ENCODE results near the gene PEDS1.
"Not testable (repeated sequence)": the region's sequence is repeated elsewhere in the genome, so short reads cannot be mapped to it uniquely, and the experiment has no call there.

The PEDS1 gene

DNA sequence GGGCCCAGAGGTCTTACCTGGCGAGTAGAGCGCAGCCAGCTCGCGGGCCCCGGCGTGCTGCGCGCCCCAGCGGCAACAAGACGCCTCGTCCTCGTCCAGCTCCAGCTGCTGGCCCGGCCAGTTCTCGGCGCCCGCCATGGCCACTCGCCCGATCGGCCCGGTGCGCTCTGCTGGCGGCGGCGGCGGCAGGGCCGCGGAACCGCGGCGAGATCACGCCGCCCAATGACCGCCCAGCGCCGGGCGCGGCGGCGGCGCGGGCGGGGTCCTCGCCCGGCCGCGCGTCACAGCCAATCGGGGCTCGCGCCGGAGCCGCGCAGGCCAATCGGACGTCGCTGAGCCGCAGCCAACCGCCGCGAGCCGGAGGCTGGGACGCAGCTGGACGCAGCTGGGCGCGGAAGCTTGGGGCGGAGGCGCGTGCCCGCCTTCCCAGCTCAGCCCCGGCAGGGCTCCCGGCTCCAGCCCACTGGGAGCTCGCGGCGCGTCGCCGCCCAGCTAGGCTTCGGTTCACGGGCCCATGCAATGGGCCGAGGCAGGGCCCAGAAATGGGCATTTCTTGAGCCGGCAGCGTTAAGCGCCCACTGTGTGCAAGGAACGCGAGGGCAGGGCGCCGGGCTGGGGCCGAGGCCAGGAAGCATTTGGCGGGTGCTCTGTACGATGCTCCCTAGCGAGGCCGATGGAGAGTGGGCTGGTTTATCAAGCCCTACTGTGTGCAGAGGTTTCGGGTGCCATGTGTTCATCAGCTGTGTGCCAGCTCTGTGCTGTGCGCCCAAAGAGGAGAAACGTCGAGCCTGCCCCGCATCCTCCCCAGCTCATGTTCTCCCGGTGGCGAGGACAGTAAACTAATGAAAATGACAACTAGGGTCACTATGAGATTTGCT is at the start of gene PEDS1:
Gene PEDS1 (minus strand): TSS at position 224 of the 878 bp plus-strand sequence. CDS start 86 bp downstream, at position 138.
- peak; percentile 83 for DNase-seq

GRCh38 chr20:50202677-50203076 is 49.2 kb upstream of the PEDS1 start:
- no peak for DNase-seq

GRCh38 chr20:50201710-50202109 is 48.2 kb upstream of the PEDS1 start:
- not testable (repeated sequence) for DNase-seq

DNA sequence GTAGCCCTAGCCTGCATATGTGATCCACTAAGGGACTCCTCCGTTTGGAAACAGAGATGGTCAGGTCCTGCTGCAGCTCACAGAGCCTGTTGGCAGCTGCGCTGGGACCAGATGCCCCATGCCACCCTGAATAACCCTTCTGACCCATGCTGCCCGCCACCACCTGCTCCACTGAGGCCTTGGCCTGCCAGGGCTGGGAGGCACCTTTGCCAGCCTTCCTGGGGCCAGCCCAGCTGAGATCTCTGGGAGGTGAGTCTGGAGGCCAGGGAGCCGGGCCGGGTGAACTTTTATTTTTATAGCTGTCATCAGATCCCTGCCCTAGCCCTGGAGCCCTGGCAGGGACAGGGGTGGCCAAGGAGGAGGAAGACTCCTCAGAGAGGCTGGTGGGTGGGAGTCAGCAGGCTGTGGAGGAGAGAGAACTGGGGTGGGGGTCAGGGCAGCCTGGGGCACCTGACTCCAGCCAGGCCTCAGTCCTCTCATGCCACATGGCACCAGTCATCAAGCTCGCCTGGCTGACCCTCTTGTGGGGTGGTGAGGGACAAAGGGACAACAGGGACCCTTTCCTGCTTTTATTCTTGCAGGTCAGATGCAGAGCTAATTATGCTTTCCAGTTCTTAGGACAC is 47.1 kb upstream of the PEDS1 start:
- no peak for DNase-seq

GRCh38 chr20:50199703-50200102 is 46.2 kb upstream of the PEDS1 start:
- no peak for DNase-seq

DNA sequence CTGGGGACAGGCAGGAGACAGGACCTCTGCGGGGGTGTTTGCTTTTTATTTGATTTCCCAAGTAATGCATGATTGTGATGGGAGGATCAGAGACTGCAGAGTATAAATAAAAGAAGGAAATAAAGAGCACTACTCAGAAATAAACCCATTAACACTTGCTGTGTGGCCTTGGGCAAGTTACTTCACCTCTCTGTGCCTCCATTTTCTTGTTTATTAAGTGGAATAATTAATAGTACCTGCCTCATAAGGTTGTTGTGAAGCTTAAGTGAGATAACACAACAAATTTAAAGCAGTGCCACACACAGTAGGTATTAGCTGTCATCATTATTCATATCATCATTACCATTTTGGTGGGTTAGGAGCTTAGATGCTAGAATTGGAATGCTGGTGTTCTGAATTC is 45.2 kb upstream of the PEDS1 start:
- no peak for DNase-seq

- DNase-seq, result no peak
Observed at GRCh38 chr20:50198180-50198666, 44.7 kb upstream of the PEDS1 start.

DNA sequence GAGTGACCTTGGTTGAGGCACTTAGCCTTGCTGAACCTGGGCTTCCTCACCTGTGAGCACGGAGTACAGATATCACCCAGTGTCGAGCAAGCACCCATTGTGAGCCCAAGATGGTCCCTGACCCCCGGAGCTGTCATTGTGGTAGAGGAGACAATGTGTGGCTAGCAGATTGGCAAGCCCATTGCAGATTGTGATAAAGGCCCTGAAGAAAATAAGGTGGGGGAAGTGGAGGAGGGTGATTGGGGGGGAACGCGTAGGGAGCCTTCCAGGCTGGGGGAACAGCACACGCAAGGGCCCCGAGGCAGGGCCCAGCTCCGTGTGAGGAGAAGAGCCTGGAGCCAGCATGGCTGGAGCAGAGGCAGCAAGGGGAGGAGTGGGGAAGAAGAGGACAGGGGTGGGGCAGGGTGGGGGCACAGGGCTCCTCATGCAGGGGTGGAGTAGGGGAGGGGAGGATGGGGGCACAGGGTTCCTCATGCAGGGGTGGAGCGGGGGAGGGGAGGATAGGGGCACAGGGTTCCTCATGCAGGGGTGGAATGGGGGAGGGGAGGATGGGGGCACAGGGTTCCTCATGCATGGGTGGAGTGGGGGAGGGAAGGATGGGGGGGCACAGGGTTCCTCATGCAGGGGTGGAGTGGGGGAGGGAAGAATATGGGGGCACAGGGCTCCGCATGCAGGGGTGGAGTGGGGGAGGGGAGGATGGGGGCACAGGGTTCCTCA is 44.1 kb upstream of the PEDS1 start:
- DNase-seq, result no peak

DNA sequence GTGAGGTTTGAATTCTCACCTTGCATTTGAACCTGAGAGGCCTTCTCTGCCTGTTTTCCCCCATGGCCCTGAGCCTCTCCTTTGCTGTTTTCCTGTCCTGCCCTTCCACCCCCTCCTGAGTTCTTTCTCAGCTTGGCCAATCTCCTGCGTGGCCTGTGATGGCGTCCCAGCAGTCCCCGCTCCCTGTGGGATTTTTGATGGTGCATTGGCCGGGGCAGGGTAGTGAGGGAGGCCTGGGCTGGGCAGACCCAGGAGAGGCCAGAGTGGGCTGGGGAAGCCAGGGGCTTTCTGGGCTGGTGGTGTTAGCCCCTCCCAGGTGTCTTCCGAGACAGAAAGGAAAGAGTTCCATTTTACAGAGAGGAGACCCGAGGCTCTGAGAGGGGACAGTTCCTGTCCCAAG is 43.4 kb upstream of the PEDS1 start:
- no peak for DNase-seq

- no peak for DNase-seq
Observed at GRCh38 chr20:50196248-50196647, 42.7 kb upstream of the PEDS1 start.

DNA sequence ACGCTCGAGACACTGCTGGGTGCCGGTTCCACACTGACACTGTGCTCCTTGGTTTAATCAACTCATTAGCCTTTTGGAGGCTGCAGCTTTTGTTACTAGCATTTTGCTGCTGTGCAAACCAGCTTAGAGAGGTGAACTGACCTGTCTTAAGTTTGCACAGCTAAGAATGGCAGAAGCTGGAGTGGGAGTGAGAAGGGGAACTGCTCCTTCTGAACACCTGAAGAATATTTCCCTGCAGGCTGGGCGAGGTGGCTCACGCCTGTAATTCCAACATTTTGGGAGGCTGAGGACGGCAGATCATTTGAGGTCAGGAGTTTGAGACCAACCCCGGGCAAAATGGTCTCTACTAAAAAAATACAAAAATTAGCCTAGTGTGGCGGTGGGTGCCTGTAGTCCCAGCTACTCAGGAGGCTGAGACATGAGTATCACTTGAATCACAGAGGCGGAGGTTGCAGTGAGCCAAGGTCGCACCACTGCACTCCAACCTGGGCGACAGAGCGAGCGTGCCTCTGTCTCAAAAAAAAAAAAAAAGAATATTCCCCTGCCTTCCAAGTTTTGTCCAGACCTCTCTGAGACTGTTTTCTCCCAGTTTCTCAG is 42.1 kb upstream of the PEDS1 start:
- no peak for DNase-seq

GRCh38 chr20:50194831-50195523 is 41.5 kb upstream of the PEDS1 start:
- no peak for DNase-seq

DNA sequence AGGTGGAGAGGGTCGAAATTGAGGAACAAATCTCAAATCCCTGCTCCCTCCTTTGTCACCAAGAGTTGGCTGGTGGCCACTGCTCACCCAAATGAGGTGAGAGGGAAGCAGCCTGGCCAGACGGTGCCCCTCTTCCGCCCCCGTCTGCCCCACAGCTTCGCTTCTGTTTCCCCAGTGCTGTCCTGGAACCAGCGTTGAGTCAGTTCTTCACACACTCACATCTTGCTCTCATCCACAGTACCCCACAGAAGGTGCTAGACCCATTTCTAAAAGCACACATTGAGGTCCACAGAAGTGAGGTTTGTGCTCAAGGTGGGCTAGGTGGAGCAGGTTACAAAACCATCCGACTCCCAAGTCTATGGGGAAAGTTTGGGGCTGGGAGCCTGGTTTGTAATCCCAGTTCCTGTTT is 40.9 kb upstream of the PEDS1 start:
- no peak for DNase-seq

DNA sequence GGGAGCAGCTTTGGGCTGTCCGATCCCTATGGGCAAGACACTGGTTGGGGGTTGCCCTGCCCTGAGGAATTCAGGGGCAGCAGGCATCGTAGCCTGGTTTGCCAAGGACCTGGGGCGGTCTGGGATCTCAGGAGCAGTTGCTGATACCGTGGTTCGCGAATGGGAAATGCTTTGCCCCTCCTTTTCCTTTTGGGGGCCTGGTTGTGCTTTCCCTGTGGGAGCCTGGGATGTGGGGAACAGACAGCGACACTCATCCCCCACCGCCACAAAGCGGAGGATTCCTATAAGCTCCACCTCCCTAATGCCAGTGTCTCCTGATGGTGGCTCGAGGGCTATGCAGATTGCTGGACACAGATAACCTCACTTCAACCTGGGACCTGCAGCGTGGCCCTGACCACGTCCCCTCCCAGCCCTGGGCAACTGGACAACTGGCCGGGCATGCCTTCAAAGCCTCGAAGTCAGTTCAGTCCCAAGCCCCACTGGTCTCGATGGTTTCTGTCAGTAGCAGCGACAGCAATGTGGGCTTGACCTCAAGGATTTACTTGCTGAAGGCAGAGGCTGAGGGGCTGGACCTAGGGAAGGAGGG is 40.4 kb upstream of the PEDS1 start:
- no peak for DNase-seq

DNA sequence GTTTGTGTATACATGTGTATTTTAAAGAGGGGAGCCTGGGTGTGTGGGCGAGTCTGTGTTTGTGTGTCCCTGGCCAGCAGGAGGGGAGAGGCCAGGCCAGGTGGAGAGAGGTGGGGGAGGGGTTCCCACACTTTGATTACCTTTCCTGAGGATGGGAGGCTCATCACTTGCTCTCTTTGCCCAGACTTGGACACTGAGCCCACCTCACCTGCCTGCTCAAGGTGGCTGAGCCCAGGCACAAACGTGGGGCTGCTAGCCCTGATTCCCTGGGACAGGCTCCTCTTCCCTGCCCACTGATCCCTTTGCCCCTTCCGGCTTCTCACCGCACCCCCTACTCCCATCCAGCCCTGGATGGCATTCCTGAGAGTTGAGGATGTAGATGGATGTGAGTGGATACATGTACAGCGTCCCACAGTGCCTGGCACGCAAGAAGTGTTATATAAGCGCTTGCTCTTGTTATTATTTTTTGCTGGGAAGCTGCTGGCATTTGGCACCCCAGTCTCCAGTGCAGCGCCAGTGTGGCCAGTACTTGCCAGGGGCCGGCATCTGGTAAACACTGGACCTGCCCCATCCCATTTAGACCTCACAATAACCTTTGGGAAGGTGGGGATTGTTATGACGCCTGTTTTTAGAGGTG is 39.8 kb upstream of the PEDS1 start:
- no peak for DNase-seq

DNA sequence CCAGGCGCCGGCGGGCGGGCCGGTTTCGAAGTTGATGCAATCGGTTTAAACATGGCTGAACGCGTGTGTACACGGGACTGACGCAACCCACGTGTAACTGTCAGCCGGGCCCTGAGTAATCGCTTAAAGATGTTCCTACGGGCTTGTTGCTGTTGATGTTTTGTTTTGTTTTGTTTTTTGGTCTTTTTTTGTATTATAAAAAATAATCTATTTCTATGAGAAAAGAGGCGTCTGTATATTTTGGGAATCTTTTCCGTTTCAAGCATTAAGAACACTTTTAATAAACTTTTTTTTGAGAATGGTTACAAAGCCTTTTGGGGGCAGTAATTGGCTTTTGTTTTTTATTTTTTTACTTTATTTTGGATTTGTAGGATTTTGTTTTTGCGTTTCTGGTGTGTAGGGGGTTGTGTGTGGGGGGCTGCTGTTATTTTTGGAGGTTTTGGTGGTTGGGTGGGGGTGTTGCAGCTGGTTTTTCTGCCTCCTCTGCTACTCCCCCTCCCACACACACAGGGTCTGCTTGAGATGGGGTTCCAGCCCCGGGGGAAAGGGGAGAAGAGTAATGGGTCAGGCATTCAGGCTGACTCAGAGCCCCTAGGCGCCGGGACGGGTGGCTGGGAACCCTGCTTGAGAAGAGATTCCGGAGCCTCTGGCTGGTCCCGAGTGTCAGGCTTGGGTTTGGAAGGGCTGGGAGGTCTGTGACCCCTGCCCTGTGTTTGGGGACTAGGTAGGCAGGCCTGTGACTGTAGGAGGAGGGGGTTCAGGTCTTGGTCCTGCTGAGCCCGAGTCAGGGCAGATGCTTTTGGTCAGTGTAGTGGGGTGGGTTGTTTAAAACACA is 39.1 kb upstream of the PEDS1 start:
- peak; percentile 78 for DNase-seq

DNA sequence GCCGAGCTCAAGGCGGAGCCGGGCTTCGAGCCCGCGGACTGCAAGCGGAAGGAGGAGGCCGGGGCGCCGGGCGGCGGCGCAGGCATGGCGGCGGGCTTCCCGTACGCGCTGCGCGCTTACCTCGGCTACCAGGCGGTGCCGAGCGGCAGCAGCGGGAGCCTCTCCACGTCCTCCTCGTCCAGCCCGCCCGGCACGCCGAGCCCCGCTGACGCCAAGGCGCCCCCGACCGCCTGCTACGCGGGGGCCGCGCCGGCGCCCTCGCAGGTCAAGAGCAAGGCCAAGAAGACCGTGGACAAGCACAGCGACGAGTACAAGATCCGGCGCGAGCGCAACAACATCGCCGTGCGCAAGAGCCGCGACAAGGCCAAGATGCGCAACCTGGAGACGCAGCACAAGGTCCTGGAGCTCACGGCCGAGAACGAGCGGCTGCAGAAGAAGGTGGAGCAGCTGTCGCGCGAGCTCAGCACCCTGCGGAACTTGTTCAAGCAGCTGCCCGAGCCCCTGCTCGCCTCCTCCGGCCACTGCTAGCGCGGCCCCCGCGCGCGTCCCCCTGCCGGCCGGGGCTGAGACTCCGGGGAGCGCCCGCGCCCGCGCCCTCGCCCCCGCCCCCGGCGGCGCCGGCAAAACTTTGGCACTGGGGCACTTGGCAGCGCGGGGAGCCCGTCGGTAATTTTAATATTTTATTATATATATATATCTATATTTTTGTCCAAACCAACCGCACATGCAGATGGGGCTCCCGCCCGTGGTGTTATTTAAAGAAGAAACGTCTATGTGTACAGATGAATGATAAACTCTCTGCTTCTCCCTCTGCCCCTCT is 38.2 kb upstream of the PEDS1 start:
- peak; percentile 49 for DNase-seq

GRCh38 chr20:50191065-50191543 is 37.6 kb upstream of the PEDS1 start:
- DNase-seq, result peak; percentile 63

DNA sequence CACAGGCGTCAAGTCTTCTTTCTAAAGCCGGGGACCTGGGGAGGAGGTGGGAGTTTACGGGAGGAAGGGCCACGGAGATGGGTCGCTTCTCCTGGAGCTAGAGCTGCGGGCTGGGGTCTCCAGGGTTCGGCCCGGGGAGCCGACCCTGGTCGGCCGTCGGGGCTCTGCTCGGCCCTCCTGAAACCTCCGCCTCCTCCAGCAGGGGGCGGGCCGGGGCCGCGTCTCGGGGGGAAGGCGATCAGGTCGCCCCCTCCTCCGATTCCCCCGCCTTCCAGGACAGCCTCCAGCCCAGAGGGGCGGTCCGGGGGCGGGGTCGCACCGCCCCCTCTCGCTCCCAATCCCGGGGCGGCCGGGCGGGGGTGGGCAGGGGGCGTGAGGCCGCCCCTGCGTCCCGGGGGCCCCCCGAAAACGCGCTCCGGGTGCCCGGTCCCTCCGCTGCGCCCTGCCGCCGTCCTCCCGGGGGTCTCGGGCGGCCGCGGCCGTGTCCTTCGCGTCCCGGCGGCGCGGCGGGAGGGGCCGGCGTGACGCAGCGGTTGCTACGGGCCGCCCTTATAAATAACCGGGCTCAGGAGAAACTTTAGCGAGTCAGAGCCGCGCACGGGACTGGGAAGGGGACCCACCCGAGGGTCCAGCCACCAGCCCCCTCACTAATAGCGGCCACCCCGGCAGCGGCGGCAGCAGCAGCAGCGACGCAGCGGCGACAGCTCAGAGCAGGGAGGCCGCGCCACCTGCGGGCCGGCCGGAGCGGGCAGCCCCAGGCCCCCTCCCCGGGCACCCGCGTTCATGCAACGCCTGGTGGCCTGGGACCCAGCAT is 36.9 kb upstream of the PEDS1 start, which contains the start of gene CEBPB:
Gene CEBPB (plus strand): TSS at position 580 of the 814 bp plus-strand sequence. CDS start 204 bp downstream, at position 784.
- peak; percentile 84 for DNase-seq
